Fibroblast of skin of left quadriceps (primary cell): ENCODE results near the gene DAG1.

Experiments used
- DNase-seq, 2 experiments: peaks; one replicate each; pipeline ENCODE4 v3.0.0-alpha.2; 2013; ENCODE audit warnings: low read depth in 2 of 2

DAG1 gene

GRCh38 chr3:49553692-49554632 lies 83.9 kb downstream of the DAG1 start, which contains the start of gene BSN:
Gene BSN, plus strand, starts transcription at chr3:49554477. Its CDS starts 126 bp downstream, at chr3:49554603.
- peak; percentile 80 to 81 for DNase-seq

- peak in 1 of 2 experiments; percentile 7 for DNase-seq
These were observed 84.7 kb downstream of the DAG1 start for GRCh38 chr3:49554633-49555265.

GRCh38 chr3:49556500-49557275 lies 86.6 kb downstream of the DAG1 start:
- no peak for DNase-seq

- no peak for DNase-seq
These were observed 93.0 kb downstream of the DAG1 start for GRCh38 chr3:49563040-49563578.

DNA sequence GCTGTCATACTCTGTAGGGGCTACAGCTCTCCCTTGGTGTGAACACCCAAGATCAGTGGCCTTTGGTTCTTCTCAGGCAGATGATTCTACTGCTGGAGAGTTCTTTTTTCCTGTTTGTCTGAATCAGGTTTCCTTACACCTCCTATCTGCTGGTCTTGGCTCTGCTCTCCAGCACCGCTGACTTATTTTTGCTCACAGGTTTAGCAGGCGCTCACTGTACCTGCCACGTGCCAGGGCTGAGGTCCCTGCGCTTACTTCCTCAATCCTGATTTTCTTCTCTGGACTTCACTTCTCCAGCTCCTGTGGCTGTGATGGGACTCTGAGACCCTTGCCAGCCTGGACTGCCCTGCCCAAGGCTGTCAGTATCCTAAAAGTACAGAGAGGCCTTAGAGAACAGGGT lies 93.7 kb downstream of the DAG1 start:
- DNase-seq = no peak

GRCh38 chr3:49566312-49566711 lies 96.2 kb downstream of the DAG1 start:
- DNase-seq = no peak

DNA sequence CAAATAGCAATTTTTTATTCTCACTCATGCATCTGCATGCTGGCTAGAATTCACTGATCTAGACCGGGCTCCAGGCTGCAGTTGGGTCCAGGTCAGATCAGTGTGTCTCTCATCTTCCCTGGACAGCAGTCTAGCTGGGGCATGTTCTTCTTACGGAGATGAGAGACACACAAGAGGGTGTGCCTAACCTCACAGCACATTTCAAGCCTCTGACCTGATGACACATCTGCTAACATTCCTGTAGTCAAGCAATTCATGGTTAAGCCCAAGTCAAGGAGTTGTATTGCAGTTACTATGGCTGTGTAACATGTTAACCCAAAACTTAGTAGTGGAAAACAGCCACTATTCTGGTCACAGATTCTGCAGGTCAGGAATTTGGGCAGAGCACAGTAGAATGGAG lies 97.3 kb downstream of the DAG1 start:
- DNase-seq = no peak

GRCh38 chr3:49568965-49569364 lies 98.9 kb downstream of the DAG1 start:
- no peak for DNase-seq

- no peak for DNase-seq
These were observed 100.1 kb downstream of the DAG1 start for GRCh38 chr3:49570028-49570654.

DNA sequence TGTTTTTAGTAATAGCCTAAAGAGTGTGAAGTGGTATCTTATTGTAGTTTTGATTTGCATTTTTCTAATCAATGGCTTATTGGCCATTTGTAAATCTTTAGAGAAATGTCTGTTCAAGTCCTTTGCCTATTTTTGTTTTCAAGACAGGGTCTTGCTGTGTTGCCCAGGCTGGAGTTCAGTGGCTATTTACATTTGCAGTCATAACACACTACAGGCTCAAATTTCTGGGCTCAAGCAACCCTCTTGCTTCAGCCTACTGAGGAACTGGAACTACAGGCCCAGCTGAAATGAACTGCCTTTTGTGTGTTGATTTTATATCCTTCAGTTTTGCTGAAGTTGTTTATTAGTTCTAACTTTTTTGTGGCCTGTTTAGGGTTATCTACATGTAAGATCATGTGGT lies 112.1 kb downstream of the DAG1 start:
- no peak for DNase-seq
